Measurements from ENCODE around the gene MAPK11.

The MAPK11 gene

DNA sequence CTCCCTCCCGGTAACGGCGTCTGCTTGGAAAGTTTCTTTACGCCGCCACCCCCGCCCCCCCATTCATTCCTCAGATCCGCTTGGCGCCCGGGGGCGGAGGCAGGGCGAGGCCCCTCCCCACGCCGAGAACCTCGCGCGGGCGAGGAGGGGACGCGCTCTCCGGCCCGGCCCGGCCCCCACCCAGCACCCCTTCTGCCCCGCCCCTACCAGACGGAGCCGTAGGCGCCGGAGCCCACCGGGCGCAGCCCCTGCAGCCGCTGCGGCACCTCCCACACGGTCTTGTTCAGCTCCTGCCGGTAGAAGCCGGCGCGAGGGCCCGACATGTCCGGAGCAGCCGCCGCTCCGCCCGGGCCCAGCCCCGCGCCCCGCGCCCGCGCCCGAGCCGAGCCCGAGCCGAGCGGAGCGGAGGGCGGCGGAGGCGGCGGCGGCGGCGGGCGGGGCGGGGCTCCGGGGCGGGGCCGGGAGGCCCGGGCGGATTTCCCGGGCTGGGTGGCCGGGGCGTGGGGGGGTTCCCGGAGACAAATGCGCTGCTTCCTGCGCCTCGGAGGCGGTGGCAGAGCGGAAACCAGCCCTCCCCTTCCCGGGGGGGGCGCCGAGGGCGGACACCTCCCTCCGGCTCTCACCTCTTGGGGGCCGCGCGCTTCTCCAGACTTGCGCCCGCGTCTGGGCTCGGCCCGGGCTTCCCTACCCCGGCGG, at the start of gene MAPK11:
MAPK11 (minus strand) TSS at position 411 of the 696 bp plus-strand sequence; CDS start at position 323, 88 bp downstream.
- H3K9me3 Mint-ChIP-seq, result no peaks in the 10 kb centered on the region
- peak; percentile 61 for DNase-seq
- H3K4me3 Mint-ChIP-seq, result peak within 1 kb of the TSS; percentile 60
- peaks cover 44% of the 10 kb centered on the region for H3K27me3 Mint-ChIP-seq (ENCODE audit: low read depth, poor library complexity)
- H3K36me3 Mint-ChIP-seq (ENCODE audit: low read depth), result peaks cover 8% of the 10 kb centered on the region
- H3K27ac Mint-ChIP-seq, result no peak within 1 kb of the TSS
- H3K4me1 Mint-ChIP-seq, result peaks cover 26% of the 10 kb centered on the region
- no peak for TF ChIP-seq CTCF (IDR thresholded peaks at IDR 0.05)

- no peak for TF ChIP-seq CTCF (IDR thresholded peaks at IDR 0.05)
- Mint-ChIP-seq H3K27ac (no peak overlapping the region), H3K27me3 (ENCODE audit: low read depth, poor library complexity) (peaks cover 14% of the 10 kb centered on the region), H3K4me1 (peaks cover 14% of the 10 kb centered on the region), H3K36me3 (ENCODE audit: low read depth) (no peaks in the 10 kb centered on the region), H3K9me3 (no peaks in the 10 kb centered on the region), H3K4me3 (no peak overlapping the region)
- DNase-seq, result no peak
Measured at GRCh38 chr22:50319503-50319951, 49.3 kb upstream of the MAPK11 start.

DNA sequence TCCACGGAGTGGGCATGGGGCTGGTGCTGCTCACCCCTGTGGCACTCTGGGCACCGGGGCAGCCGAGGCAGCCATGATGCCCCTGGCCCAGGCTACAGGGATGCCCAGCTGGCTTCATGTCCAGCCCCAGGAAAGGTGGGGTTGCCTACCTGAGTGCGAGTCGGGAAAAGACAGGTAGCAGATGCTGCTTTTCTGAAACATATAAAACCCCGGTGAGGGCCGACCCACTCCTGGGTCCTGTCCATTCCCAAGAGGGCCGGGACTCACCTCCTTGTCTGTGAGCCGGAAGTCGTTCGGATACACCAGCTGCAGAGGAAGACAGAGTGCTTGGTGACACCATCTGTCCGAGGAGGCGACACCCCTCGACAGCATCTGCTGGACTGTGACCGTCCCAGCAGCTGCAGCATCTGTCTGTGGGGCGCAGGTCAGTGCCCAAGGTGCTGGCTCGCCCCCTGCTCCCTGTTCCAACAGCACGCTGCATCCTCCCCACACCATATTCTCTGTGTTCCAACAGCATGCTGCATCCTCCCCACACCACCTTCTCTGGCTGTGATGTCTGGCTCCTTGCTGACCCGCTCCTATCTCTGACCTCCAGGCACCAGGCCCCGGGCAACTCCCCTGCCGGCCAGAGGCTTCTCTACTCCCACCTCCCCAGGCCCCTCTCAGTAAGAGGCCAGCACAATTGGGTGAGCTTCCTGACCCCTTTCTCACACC, 48.7 kb upstream of the MAPK11 start:
- no peaks in the 10 kb centered on the region for H3K9me3 Mint-ChIP-seq
- H3K27ac Mint-ChIP-seq, result no peak overlapping the region
- no peak for DNase-seq

GRCh38 chr22:50318356-50318697, 48.1 kb upstream of the MAPK11 start:
- H3K27ac Mint-ChIP-seq, result no peak overlapping the region
- no peaks in the 10 kb centered on the region for H3K9me3 Mint-ChIP-seq
- no peak overlapping the region for H3K4me3 Mint-ChIP-seq
- DNase-seq, result no peak
- H3K36me3 Mint-ChIP-seq (ENCODE audit: low read depth), result no peaks in the 10 kb centered on the region
- peaks cover 23% of the 10 kb centered on the region for H3K4me1 Mint-ChIP-seq
- H3K27me3 Mint-ChIP-seq (ENCODE audit: low read depth, poor library complexity), result peaks cover 13% of the 10 kb centered on the region
- no peak for TF ChIP-seq CTCF (IDR thresholded peaks at IDR 0.05)

More for the DNA sequence above, 48.7 kb upstream of the MAPK11 start:
- H3K36me3 Mint-ChIP-seq (ENCODE audit: low read depth), result no peaks in the 10 kb centered on the region
- peaks cover 20% of the 10 kb centered on the region for H3K4me1 Mint-ChIP-seq
- no peak overlapping the region for H3K4me3 Mint-ChIP-seq
- peaks cover 14% of the 10 kb centered on the region for H3K27me3 Mint-ChIP-seq (ENCODE audit: low read depth, poor library complexity)
- no peak for TF ChIP-seq CTCF (IDR thresholded peaks at IDR 0.05)

- H3K9me3 Mint-ChIP-seq, result no peaks in the 10 kb centered on the region
- peaks cover 23% of the 10 kb centered on the region for H3K4me1 Mint-ChIP-seq
- peaks cover 10% of the 10 kb centered on the region for H3K27me3 Mint-ChIP-seq (ENCODE audit: low read depth, poor library complexity)
- H3K36me3 Mint-ChIP-seq (ENCODE audit: low read depth), result no peaks in the 10 kb centered on the region
- H3K27ac Mint-ChIP-seq, result no peak overlapping the region
- TF ChIP-seq CTCF (IDR thresholded peaks at IDR 0.05), result no peak
- no peak overlapping the region for H3K4me3 Mint-ChIP-seq
- no peak for DNase-seq
Measured at GRCh38 chr22:50317674-50318073, 47.5 kb upstream of the MAPK11 start.

All from nephron progenitor cell (in vitro differentiated cells).